OCI-LY1 (cell line): Measurements from ENCODE around the gene GPR158.

ENCODE experiments used
- EZH2 ChIP-seq: fragments of 200-600 bp; sonication (generic), shearing (Covaris generic); IDR thresholded peaks from 2 replicates; pipeline ENCODE4 v1.8.0; 2017; ENCODE audit warnings: borderline replicate concordance, mixed run types, mild to moderate bottlenecking, antibody characterized with exemption, low read length, moderate library complexity, mixed read lengths
- TF ChIP-seq, protein P1 (sequence below): fragments of 200-600 bp; sonication (generic), shearing (Covaris generic); IDR thresholded peaks from 2 replicates; pipeline ENCODE4 v1.5.1; 2017; ENCODE audit warnings: mild to moderate bottlenecking, antibody characterized with exemption, low read length, moderate library complexity, mixed read lengths

DNA sequence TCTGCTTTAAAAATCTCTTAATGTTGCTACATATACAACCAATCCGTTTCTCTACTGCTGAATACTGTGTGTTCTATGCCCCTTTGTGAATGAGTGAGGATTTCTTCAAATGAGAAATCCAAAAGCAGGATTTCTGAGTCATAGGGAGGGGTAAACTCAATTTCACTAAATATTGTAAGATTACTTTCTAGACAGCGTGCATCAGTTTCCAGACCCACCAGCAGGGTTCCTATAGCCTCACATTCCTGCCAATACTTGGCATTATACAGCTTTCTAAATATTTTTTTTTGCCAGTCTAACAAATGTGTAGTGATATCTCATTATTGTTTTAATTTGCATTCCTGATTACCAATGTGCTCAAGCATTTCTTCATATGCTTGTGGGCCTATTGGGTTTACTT, 35.5 kb downstream of the GPR158 start:
- TF ChIP-seq, protein P1, sequence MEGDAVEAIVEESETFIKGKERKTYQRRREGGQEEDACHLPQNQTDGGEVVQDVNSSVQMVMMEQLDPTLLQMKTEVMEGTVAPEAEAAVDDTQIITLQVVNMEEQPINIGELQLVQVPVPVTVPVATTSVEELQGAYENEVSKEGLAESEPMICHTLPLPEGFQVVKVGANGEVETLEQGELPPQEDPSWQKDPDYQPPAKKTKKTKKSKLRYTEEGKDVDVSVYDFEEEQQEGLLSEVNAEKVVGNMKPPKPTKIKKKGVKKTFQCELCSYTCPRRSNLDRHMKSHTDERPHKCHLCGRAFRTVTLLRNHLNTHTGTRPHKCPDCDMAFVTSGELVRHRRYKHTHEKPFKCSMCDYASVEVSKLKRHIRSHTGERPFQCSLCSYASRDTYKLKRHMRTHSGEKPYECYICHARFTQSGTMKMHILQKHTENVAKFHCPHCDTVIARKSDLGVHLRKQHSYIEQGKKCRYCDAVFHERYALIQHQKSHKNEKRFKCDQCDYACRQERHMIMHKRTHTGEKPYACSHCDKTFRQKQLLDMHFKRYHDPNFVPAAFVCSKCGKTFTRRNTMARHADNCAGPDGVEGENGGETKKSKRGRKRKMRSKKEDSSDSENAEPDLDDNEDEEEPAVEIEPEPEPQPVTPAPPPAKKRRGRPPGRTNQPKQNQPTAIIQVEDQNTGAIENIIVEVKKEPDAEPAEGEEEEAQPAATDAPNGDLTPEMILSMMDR, result no peak
- no peak for TF ChIP-seq EZH2
